Endothelial cell of umbilical vein (primary cell): ENCODE data around the gene ATP4A.

Source experiments
- CTCF ChIP-seq, 2 donors: IDR thresholded peaks; 1 replicate in 1 of 2; 2 replicates in 1 of 2; pipeline ENCODE4 v1.5.1; 2011; ENCODE audit warnings: low read length in 2 of 2, mild to moderate bottlenecking in 2 of 2, moderate library complexity in 2 of 2, control low read depth in 1 of 2, inconsistent platforms in 1 of 2, low read depth in 1 of 2; ENCODE audit not compliant: insufficient read depth in 1 of 2; ENCODE audit errors: extremely low read depth in 1 of 2
- FOS ChIP-seq: IDR thresholded peaks from 2 replicates; pipeline ENCODE4 v1.6.1; 2011; ENCODE audit warnings: mild to moderate bottlenecking, low read length, moderate library complexity, borderline replicate concordance; ENCODE audit not compliant: insufficient read depth
- GATA2 ChIP-seq: IDR thresholded peaks from 2 replicates; pipeline ENCODE4 v1.7.0; 2011; ENCODE audit warnings: low read depth, mild to moderate bottlenecking, moderate library complexity, mixed read lengths, low read length; ENCODE audit not compliant: insufficient read length, insufficient read depth
- POLR2A ChIP-seq: IDR thresholded peaks from 2 replicates; pipeline ENCODE4 v1.6.1; 2012; ENCODE audit warnings: low read depth, mild to moderate bottlenecking, control low read depth, low read length
- POLR2AphosphoS5 ChIP-seq: IDR thresholded peaks from 2 replicates; pipeline ENCODE4 v1.6.1; 2012; ENCODE audit warnings: low read depth, mild to moderate bottlenecking, control low read depth, low read length, moderate library complexity; ENCODE audit not compliant: insufficient read depth

DNA sequence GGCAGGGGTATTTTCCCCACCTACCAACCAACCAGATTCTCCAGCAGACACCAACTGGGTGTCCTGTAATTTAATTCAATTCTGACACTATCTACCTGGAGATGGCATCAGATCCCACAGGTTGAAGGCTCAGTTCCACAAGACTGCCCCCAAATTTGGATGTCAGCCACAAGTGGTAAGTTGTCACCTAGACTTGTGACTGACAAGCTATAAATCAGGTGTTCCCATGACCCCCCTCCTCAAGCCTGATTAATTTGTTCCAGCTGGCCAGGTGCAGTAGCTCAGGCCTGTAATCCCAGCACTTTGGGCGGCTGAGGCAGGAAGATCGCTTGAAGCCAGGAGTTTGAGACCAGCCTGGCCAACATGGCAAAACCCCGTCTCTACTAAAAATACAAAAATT lies 38.5 kb upstream of the ATP4A start:
- TF ChIP-seq GATA2 (no peak), CTCF (IDR thresholded peaks at IDR 0.05; ENCODE audit: extremely low read depth in 1 of 2, insufficient read depth in 1 of 2, low read depth in 1 of 2, low read length in 2 of 2) (no peak), FOS (no peak), POLR2A (no peak), POLR2AphosphoS5 (no peak)
